ENCODE results near the gene ARHGEF3.
A peak's percentile ranks its signal among the peaks of the same experiment; 100 is the strongest.

ARHGEF3 gene

GRCh38 chr3:56789076-56789475 lies 12.7 kb downstream of the ARHGEF3 start:
- H3K4me3 ChIP-seq (ENCODE audit: low read length) = no peak overlapping the region
- peaks cover 6% of the 10 kb centered on the region for H3K4me1 ChIP-seq (ENCODE audit: control insufficient read depth, insufficient read depth, low read length)
- peaks cover 23% of the 10 kb centered on the region for H3K27me3 ChIP-seq (ENCODE audit: control insufficient read depth, insufficient read depth, low read length)
- no peak overlapping the region for H3K4me2 ChIP-seq (ENCODE audit: low read length)
- H3K9ac ChIP-seq (ENCODE audit: low read depth, low read length) = no peak overlapping the region
- H3K36me3 ChIP-seq (ENCODE audit: insufficient read depth, low read length) = no peaks in the 10 kb centered on the region
- H3K9me3 ChIP-seq (replicated peaks; ENCODE audit: low read length) = no peaks in the 10 kb centered on the region

- peaks cover 23% of the 10 kb centered on the region for H3K27me3 ChIP-seq (ENCODE audit: control insufficient read depth, insufficient read depth, low read length)
- no peaks in the 10 kb centered on the region for H3K36me3 ChIP-seq (ENCODE audit: insufficient read depth, low read length)
- no peak overlapping the region for H3K9ac ChIP-seq (ENCODE audit: low read depth, low read length)
- no peak overlapping the region for H3K4me3 ChIP-seq (ENCODE audit: low read length)
- no peak overlapping the region for H3K4me2 ChIP-seq (ENCODE audit: low read length)
- no peaks in the 10 kb centered on the region for H3K9me3 ChIP-seq (replicated peaks; ENCODE audit: low read length)
- H3K4me1 ChIP-seq (ENCODE audit: control insufficient read depth, insufficient read depth, low read length) = peaks cover 12% of the 10 kb centered on the region
Observed at GRCh38 chr3:56788521-56788920, 13.2 kb downstream of the ARHGEF3 start.

GRCh38 chr3:56787784-56788256 lies 13.9 kb downstream of the ARHGEF3 start:
- Histone ChIP-seq H3K27me3 (ENCODE audit: control insufficient read depth, insufficient read depth, low read length) (peaks cover 23% of the 10 kb centered on the region), H3K4me2 (ENCODE audit: low read length) (no peak overlapping the region), H3K4me3 (ENCODE audit: low read length) (no peak overlapping the region), H3K4me1 (ENCODE audit: control insufficient read depth, insufficient read depth, low read length) (peaks cover 19% of the 10 kb centered on the region), H3K36me3 (ENCODE audit: insufficient read depth, low read length) (no peaks in the 10 kb centered on the region), H3K9ac (ENCODE audit: low read depth, low read length) (no peak overlapping the region), H3K9me3 (replicated peaks; ENCODE audit: low read length) (no peaks in the 10 kb centered on the region)

DNA sequence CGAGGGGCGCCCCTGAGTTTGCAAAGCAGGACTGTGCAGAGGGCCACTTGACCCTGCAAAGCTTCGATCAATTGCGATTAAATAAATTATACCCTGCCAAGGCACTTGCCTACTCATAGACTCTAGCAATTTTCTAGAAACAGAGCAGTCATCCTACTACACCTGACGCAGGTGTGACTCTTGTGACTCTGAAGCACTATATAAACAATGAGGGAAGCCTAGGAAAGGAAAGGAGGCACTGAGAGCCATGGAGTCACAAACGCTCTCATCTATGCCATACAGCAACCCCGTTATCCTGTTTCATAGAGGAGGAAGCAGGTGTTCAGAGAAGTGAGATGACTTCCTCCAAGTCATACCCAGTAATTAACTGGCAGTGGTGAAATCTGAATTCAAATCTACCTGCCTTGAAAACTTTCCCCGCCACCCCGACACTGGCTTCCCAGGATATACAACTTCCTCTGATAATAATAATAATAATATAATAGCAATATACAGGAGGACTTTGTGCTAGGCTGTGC lies 14.4 kb downstream of the ARHGEF3 start:
- no peaks in the 10 kb centered on the region for H3K36me3 ChIP-seq (ENCODE audit: insufficient read depth, low read length)
- H3K4me3 ChIP-seq (ENCODE audit: low read length) = no peak overlapping the region
- peaks cover 23% of the 10 kb centered on the region for H3K27me3 ChIP-seq (ENCODE audit: control insufficient read depth, insufficient read depth, low read length)
- H3K4me2 ChIP-seq (ENCODE audit: low read length) = no peak overlapping the region
- H3K9me3 ChIP-seq (replicated peaks; ENCODE audit: low read length) = no peaks in the 10 kb centered on the region
- no peak overlapping the region for H3K9ac ChIP-seq (ENCODE audit: low read depth, low read length)
- peaks cover 21% of the 10 kb centered on the region for H3K4me1 ChIP-seq (ENCODE audit: control insufficient read depth, insufficient read depth, low read length)

DNA sequence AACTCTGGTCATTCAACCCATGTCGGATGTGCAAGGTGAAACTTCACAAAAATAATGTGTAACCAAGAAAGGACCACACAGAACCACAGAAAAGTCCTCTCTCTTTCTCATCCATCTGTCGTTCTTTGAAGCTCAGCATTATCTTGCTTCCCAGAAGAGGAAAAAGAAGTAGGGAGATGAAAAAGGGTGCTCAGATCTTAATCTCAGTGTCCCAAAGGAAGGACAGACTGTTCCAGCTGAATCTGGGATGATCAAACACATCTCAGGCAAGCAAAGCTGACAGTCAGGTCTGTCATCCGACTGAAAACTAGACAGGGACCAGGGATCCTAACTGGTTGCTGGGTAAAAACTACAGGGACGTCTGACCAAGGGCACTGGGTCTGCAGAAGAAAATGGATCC lies 16.2 kb downstream of the ARHGEF3 start:
- no peak overlapping the region for H3K4me2 ChIP-seq (ENCODE audit: low read length)
- H3K4me1 ChIP-seq (ENCODE audit: control insufficient read depth, insufficient read depth, low read length) = peaks cover 21% of the 10 kb centered on the region

DNA sequence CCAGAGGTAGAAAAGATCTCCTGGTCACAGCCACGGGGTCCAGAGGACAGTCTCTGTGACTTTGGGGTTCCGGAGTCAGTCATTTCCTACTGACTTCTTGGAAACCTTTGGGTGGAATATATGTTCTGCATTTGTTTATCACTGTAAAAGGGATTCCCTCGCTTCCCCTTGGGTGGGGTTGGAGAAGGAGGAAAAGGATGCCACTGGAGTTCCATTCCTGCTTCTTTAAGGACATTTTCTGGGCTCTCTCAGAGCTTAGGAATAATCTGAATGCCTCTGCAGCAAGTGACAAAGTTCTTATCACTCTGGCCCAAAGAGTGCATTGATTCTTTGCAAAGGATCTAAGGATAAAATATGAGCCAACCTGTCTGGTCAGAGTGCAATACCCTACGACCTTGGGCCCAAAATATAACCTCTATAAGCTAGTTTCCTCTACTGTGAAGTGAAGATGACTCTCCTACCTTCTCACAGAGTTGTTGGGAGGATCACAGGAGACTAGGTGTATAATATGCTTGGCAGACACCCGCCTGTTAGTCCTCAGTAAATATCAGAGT lies 17.2 kb downstream of the ARHGEF3 start:
- Histone ChIP-seq H3K9me3 (replicated peaks; ENCODE audit: low read length) (no peaks in the 10 kb centered on the region), H3K36me3 (ENCODE audit: insufficient read depth, low read length) (no peaks in the 10 kb centered on the region), H3K4me2 (ENCODE audit: low read length) (peak overlapping the region; percentile 57), H3K27me3 (ENCODE audit: control insufficient read depth, insufficient read depth, low read length) (peaks cover 25% of the 10 kb centered on the region), H3K9ac (ENCODE audit: low read depth, low read length) (no peak overlapping the region), H3K4me3 (ENCODE audit: low read length) (no peak overlapping the region), H3K4me1 (ENCODE audit: control insufficient read depth, insufficient read depth, low read length) (peaks cover 21% of the 10 kb centered on the region)

More for the DNA sequence above, 16.2 kb downstream of the ARHGEF3 start:
- no peaks in the 10 kb centered on the region for H3K36me3 ChIP-seq (ENCODE audit: insufficient read depth, low read length)
- H3K27me3 ChIP-seq (ENCODE audit: control insufficient read depth, insufficient read depth, low read length) = peaks cover 23% of the 10 kb centered on the region
- no peak overlapping the region for H3K9ac ChIP-seq (ENCODE audit: low read depth, low read length)
- H3K4me3 ChIP-seq (ENCODE audit: low read length) = no peak overlapping the region
- no peaks in the 10 kb centered on the region for H3K9me3 ChIP-seq (replicated peaks; ENCODE audit: low read length)

DNA sequence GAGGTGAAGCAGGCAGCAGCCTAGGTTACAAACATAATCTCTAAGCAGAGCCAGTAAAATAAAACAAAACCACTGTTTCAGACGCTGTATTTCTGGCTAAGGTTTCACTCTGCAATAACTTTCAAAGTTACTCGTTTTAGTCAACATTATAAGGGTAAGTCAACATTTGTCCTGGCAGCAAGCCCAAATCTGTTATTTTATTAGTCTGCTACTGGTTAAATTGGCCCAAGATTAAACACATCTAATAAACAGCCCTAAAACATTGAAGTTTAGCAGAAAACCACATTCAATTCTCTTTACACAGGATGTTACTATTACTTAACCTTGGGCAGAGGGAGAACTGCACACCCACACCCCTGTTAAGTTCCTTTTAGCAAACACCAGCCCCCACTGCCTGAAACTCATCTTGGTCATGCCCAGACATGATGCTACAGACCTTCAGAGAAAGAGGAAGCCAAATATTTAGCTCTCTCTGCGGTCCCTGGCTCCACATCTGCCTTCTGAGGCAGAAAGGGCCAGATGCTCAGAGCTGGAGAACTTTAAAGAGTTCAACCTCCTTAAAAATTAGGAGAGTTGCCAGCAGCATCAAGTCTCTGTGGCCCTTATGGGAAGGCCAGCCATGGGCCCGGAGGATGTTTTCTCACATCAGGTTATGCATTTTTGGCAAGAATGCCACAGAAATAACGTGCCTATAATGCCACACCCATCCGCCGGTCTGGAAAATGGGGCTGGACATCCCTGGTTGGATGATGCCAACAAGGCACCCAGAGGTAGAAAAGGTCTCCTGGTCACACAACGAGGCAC lies 17.9 kb downstream of the ARHGEF3 start:
- Histone ChIP-seq H3K36me3 (ENCODE audit: insufficient read depth, low read length) (no peaks in the 10 kb centered on the region), H3K9me3 (replicated peaks; ENCODE audit: low read length) (no peaks in the 10 kb centered on the region), H3K4me1 (ENCODE audit: control insufficient read depth, insufficient read depth, low read length) (peaks cover 21% of the 10 kb centered on the region), H3K9ac (ENCODE audit: low read depth, low read length) (no peak overlapping the region), H3K4me2 (ENCODE audit: low read length) (peak overlapping the region; percentile 57), H3K4me3 (ENCODE audit: low read length) (no peak overlapping the region), H3K27me3 (ENCODE audit: control insufficient read depth, insufficient read depth, low read length) (peaks cover 25% of the 10 kb centered on the region)

- Histone ChIP-seq H3K4me1 (ENCODE audit: control insufficient read depth, insufficient read depth, low read length) (peaks cover 21% of the 10 kb centered on the region), H3K4me3 (ENCODE audit: low read length) (no peak overlapping the region), H3K9ac (ENCODE audit: low read depth, low read length) (no peak overlapping the region)
Observed at GRCh38 chr3:56782906-56783305, 18.8 kb downstream of the ARHGEF3 start.

DNA sequence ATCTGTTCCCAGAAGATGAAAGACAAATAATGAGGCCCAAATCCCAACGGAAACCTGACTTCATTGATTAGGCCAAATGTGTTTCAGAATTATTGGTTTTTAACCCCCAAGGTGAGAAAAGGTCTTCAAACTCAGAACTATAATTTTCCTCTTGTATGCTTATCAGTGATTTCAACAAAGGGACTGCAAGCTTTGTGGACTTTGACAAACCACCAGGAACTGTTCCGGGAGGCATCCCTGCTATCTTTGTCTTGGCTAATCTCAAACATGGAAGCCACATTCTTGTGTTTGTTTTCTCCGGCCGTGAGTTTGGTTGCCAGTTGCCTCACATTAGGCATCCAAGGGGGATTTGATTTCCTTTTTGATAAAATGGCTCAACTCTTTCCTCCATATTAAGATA lies 19.5 kb downstream of the ARHGEF3 start:
- Histone ChIP-seq H3K9me3 (replicated peaks; ENCODE audit: low read length) (no peaks in the 10 kb centered on the region), H3K9ac (ENCODE audit: low read depth, low read length) (no peak overlapping the region), H3K36me3 (ENCODE audit: insufficient read depth, low read length) (no peaks in the 10 kb centered on the region), H3K4me3 (ENCODE audit: low read length) (no peak overlapping the region), H3K4me1 (ENCODE audit: control insufficient read depth, insufficient read depth, low read length) (peaks cover 21% of the 10 kb centered on the region), H3K4me2 (ENCODE audit: low read length) (no peak overlapping the region), H3K27me3 (ENCODE audit: control insufficient read depth, insufficient read depth, low read length) (peaks cover 14% of the 10 kb centered on the region)

More at GRCh38 chr3:56782906-56783305, 18.8 kb downstream of the ARHGEF3 start:
- peaks cover 16% of the 10 kb centered on the region for H3K27me3 ChIP-seq (ENCODE audit: control insufficient read depth, insufficient read depth, low read length)
- no peaks in the 10 kb centered on the region for H3K36me3 ChIP-seq (ENCODE audit: insufficient read depth, low read length)
- no peaks in the 10 kb centered on the region for H3K9me3 ChIP-seq (replicated peaks; ENCODE audit: low read length)
- H3K4me2 ChIP-seq (ENCODE audit: low read length) = no peak overlapping the region

DNA sequence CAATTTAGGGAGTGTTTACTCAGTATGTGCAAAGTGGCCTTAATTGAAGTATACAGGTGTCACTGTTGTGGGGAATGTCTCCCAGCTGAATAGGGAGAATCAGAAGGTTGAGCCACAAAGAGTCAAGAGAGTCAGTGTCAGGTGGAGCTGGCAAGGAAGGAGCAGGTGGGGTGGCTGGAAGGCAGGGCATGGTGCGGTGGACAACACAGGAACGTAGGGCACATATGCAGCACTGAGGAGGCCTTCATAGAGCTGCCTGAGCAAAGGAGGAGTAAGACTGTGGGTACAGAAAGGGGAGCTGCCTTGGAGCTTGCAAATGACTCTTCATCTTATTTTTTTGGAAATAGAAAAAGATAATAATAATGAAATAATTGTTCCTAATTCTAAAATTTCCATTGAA lies 20.0 kb downstream of the ARHGEF3 start:
- H3K4me2 ChIP-seq (ENCODE audit: low read length) = no peak overlapping the region
- no peaks in the 10 kb centered on the region for H3K9me3 ChIP-seq (replicated peaks; ENCODE audit: low read length)
- H3K36me3 ChIP-seq (ENCODE audit: insufficient read depth, low read length) = no peaks in the 10 kb centered on the region
- H3K27me3 ChIP-seq (ENCODE audit: control insufficient read depth, insufficient read depth, low read length) = peaks cover 18% of the 10 kb centered on the region
- no peak overlapping the region for H3K4me3 ChIP-seq (ENCODE audit: low read length)
- no peak overlapping the region for H3K9ac ChIP-seq (ENCODE audit: low read depth, low read length)
- peaks cover 21% of the 10 kb centered on the region for H3K4me1 ChIP-seq (ENCODE audit: control insufficient read depth, insufficient read depth, low read length)

GRCh38 chr3:56780936-56781335 lies 20.8 kb downstream of the ARHGEF3 start:
- Histone ChIP-seq H3K4me2 (ENCODE audit: low read length) (no peak overlapping the region), H3K4me1 (ENCODE audit: control insufficient read depth, insufficient read depth, low read length) (peaks cover 21% of the 10 kb centered on the region), H3K9ac (ENCODE audit: low read depth, low read length) (no peak overlapping the region), H3K9me3 (replicated peaks; ENCODE audit: low read length) (no peaks in the 10 kb centered on the region), H3K4me3 (ENCODE audit: low read length) (no peak overlapping the region), H3K27me3 (ENCODE audit: control insufficient read depth, insufficient read depth, low read length) (peaks cover 24% of the 10 kb centered on the region), H3K36me3 (ENCODE audit: insufficient read depth, low read length) (no peaks in the 10 kb centered on the region)

All from skeletal muscle satellite cell (primary cell).